Measurements from ENCODE around the gene PPM1H.

DNA sequence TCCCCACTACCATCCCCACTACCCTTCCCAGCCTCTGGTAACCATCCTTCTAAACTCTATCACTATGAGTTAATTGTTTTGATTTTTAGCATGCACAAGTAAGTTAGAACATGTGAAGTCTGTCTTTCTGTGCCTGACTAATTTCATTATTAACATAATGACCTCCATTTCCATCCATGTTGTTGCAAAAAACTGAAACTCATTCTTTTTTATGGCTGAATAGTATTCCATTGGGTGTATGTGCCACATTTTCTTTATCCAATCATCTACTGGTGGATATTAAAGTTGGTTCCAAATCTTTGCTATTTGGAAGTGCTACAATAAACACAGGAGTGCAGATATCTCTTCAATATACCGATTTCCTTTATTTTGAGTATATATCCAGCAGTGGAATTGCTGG lies 13.2 kb upstream of the PPM1H start:
- TF ChIP-seq CTCF (IDR thresholded peaks at IDR 0.05) (no peak), POLR2A (IDR thresholded peaks at IDR 0.05) (no peak)

All from heart left ventricle (tissue), 13 donors.